SK-N-SH treated with all-trans-retinoic acid at 6 μM for 48 hours (cell line): ENCODE results near the gene TEFM.

ENCODE experiments used
- BACH2 ChIP-seq: fragments of 250-450 bp; sonication (Bioruptor Pico); IDR thresholded peaks from 2 replicates; pipeline ENCODE4 v1.9.0; 2021; ENCODE audit warnings: mild to moderate bottlenecking, borderline replicate concordance
- CREB5 ChIP-seq: fragments of 250-450 bp; sonication (Bioruptor Pico); IDR thresholded peaks from 2 replicates; pipeline ENCODE4 v1.5.1; 2020; ENCODE audit warnings: low read depth, mild to moderate bottlenecking, moderate library complexity
- CSDC2 ChIP-seq: fragments of 250-450 bp; sonication (Bioruptor Pico); IDR thresholded peaks from 2 replicates; pipeline ENCODE4 v1.5.0; 2020; ENCODE audit warnings: mild to moderate bottlenecking, moderate library complexity
- ESRRG ChIP-seq: fragments of 250-450 bp; sonication (Bioruptor Pico); IDR thresholded peaks from 2 replicates; pipeline ENCODE4 v1.6.1; 2021; ENCODE audit warnings: mild to moderate bottlenecking
- GLIS3 ChIP-seq: fragments of 250-450 bp; sonication (Bioruptor Pico); IDR thresholded peaks from 2 replicates; pipeline ENCODE4 v1.5.0; 2020; ENCODE audit warnings: mild to moderate bottlenecking, moderate library complexity
- ISL1 ChIP-seq: fragments of 250-450 bp; sonication (Bioruptor Pico); IDR thresholded peaks from 2 replicates; pipeline ENCODE4 v2.1.2; 2022; ENCODE audit warnings: mild to moderate bottlenecking, moderate library complexity
- RARB ChIP-seq: fragments of 250-450 bp; sonication (Bioruptor Pico); IDR thresholded peaks from 2 replicates; pipeline ENCODE4 v1.8.0; 2021; ENCODE audit warnings: mild to moderate bottlenecking, moderate library complexity
- SNAI2 ChIP-seq: fragments of 250-450 bp; sonication (Bioruptor Pico); IDR thresholded peaks from 2 replicates; pipeline ENCODE4 v1.5.0; 2020; ENCODE audit warnings: mild to moderate bottlenecking, moderate library complexity
- ZFP3 ChIP-seq: fragments of 250-450 bp; sonication (Bioruptor Pico); IDR thresholded peaks from 2 replicates; pipeline ENCODE4 v1.5.0; 2020; ENCODE audit warnings: mild to moderate bottlenecking, moderate library complexity
- ZFP30 ChIP-seq: fragments of 450-650 bp; formaldehyde crosslinking; IDR thresholded peaks from 2 replicates; pipeline ENCODE4 v1.5.0; 2022; ENCODE audit warnings: mild to moderate bottlenecking, moderate library complexity
- ZNF70 ChIP-seq: fragments of 450-650 bp; formaldehyde crosslinking; IDR thresholded peaks from 2 replicates; pipeline ENCODE4 v1.5.0; 2020; ENCODE audit warnings: mild to moderate bottlenecking, moderate library complexity
- TF ChIP-seq, protein P1 (sequence below): fragments of 250-450 bp; sonication (Bioruptor Pico); IDR thresholded peaks from 2 replicates; pipeline ENCODE4 v1.8.0; 2020; ENCODE audit warnings: mild to moderate bottlenecking, moderate library complexity, borderline replicate concordance

DNA sequence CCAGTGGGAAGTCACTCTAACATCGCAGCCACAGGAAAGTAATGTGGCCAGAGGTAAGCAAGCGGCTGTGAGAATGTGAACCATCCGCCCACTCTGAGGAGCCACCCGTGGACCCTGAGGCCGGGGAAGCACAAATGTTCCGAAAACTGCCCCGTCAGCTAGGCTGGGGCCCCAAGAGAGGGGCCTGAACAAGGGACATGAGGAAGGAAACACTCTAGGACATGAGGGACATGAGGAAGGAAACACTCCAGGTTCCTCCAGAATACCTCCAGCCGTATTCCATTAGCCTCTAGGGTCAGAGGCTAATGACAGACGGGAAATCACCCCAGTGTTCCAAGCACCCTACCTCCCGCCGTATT is 317 bp downstream of the TEFM start:
- no peak for TF ChIP-seq ZFP3 (CRISPR knock-in tag)
- no peak for TF ChIP-seq ZFP30 (CRISPR knock-in tag)
- TF ChIP-seq GLIS3 (CRISPR knock-in tag) = no peak
- TF ChIP-seq ESRRG (CRISPR knock-in tag) = no peak
- TF ChIP-seq, protein P1, sequence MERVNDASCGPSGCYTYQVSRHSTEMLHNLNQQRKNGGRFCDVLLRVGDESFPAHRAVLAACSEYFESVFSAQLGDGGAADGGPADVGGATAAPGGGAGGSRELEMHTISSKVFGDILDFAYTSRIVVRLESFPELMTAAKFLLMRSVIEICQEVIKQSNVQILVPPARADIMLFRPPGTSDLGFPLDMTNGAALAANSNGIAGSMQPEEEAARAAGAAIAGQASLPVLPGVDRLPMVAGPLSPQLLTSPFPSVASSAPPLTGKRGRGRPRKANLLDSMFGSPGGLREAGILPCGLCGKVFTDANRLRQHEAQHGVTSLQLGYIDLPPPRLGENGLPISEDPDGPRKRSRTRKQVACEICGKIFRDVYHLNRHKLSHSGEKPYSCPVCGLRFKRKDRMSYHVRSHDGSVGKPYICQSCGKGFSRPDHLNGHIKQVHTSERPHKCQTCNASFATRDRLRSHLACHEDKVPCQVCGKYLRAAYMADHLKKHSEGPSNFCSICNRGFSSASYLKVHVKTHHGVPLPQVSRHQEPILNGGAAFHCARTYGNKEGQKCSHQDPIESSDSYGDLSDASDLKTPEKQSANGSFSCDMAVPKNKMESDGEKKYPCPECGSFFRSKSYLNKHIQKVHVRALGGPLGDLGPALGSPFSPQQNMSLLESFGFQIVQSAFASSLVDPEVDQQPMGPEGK (CRISPR knock-in tag) = no peak
- TF ChIP-seq ZNF70 = no peak
- no peak for TF ChIP-seq CSDC2
- no peak for TF ChIP-seq CREB5 (CRISPR knock-in tag)
- TF ChIP-seq ISL1 (CRISPR knock-in tag) = no peak
- TF ChIP-seq SNAI2 (CRISPR knock-in tag) = no peak
- TF ChIP-seq BACH2 = no peak
- TF ChIP-seq RARB (CRISPR knock-in tag) = no peak
